Adrenal gland (tissue), 5 donors: ENCODE measurements around the gene MAML2.

Experiments
- CTCF ChIP-seq, 6 experiments: fragments of 450-650 bp in 4 of 6; fragments of 200-600 bp in 2 of 6; sonication (generic) in 1 of 6; IDR thresholded peaks; 1 replicate in 5 of 6; 2 replicates in 1 of 6; pipeline versions ENCODE4 v1.5.1 to v1.8.0; 2016 to 2021; ENCODE audit warnings: antibody characterized with exemption in 6 of 6, mild to moderate bottlenecking in 2 of 6, moderate library complexity in 1 of 6
- POLR2A ChIP-seq, 2 donors: fragments of 450-650 bp; IDR thresholded peaks; one replicate each; pipeline ENCODE4 v1.6.1; 2017; ENCODE audit warnings: antibody characterized with exemption in 2 of 2, mild to moderate bottlenecking in 2 of 2, moderate library complexity in 1 of 2
- donor health status: DM: no; HTN: no; CAD: no.

GRCh38 chr11:96235751-96236150 is 107.2 kb downstream of the MAML2 start:
- TF ChIP-seq POLR2A (IDR thresholded peaks at IDR 0.05) = no peak
- no peak for TF ChIP-seq CTCF (IDR thresholded peaks at IDR 0.05)
